Sigmoid colon (tissue), 7 donors: Measurements from ENCODE around the gene VSTM2L. TPM values are rescaled to one million over a fixed set of nuclear protein-coding genes. Genes with fewer than 3 reads are reported as not detected.

Source experiments
- DNase-seq: peaks from one replicate; pipeline ENCODE4 v3.0.0-alpha.2; 2019
- H3K27ac ChIP-seq, 4 donors: fragments of 200-600 bp; sonication (generic); one replicate each; pipeline ENCODE4 v1.5.1; 2016 to 2019; ENCODE audit warnings: mild to moderate bottlenecking in 1 of 4
- H3K27me3 ChIP-seq, 3 donors: fragments of 200-600 bp; sonication (generic); one replicate each; pipeline ENCODE4 v1.5.1; 2019; ENCODE audit warnings: mild to moderate bottlenecking in 1 of 3
- H3K36me3 ChIP-seq, 4 donors: fragments of 200-600 bp; sonication (generic); one replicate each; pipeline ENCODE4 v1.5.1; 2016 to 2019
- H3K4me1 ChIP-seq, 4 donors: fragments of 200-600 bp; sonication (generic); one replicate each; pipeline ENCODE4 v1.5.1; 2017 to 2019
- H3K4me3 ChIP-seq, 4 donors: fragments of 200-600 bp; sonication (generic); one replicate each; pipeline ENCODE4 v1.5.1; 2017 to 2019; ENCODE audit warnings: mild to moderate bottlenecking in 2 of 4, moderate library complexity in 1 of 4
- H3K9me3 ChIP-seq, 4 donors: fragments of 200-600 bp in 3 of 4; sonication (generic) in 3 of 4; one replicate each; pipeline versions ENCODE4 v1.5.1 to v1.6.1; 2013 to 2019
- CTCF ChIP-seq, 4 experiments: fragments of 450-650 bp in 3 of 4; fragments of 200-600 bp in 1 of 4; IDR thresholded peaks; one replicate each; pipeline ENCODE4 v1.5.1; 2016 to 2019; ENCODE audit warnings: antibody characterized with exemption in 4 of 4, mild to moderate bottlenecking in 3 of 4, moderate library complexity in 2 of 4
- EP300 ChIP-seq, 4 donors: sonication (generic); formaldehyde crosslinking; IDR thresholded peaks; one replicate each; pipeline ENCODE4 v1.6.1; 2017; ENCODE audit warnings: antibody characterized with exemption in 4 of 4
- POLR2A ChIP-seq, 2 donors: fragments of 450-650 bp; IDR thresholded peaks; one replicate each; pipeline ENCODE4 v1.6.1; 2016; ENCODE audit warnings: antibody characterized with exemption in 2 of 2, mild to moderate bottlenecking in 2 of 2, moderate library complexity in 2 of 2
- POLR2AphosphoS5 ChIP-seq, 4 donors: sonication (generic); formaldehyde crosslinking; IDR thresholded peaks; one replicate each; pipeline ENCODE4 v1.6.1; 2017; ENCODE audit warnings: antibody characterized with exemption in 4 of 4
- whole genome bisulfite sequencing, 2 donors: extraction: QIAGEN DNeasy Blood & Tissue Kit; methylation state at CpG; one replicate each; pipeline ENCODE4 v1.1.7; 2013; 5-methylcytosine and 5-hydroxymethylcytosine counted together
- intact Hi-C: fragments of 100-400 bp; cut with DNase I; formaldehyde crosslinking; loops from one replicate; pipeline ENCODE4 v1.15.1; 2023
- polyA plus RNA-seq, 3 donors: library from polyadenylated mRNA; stranded (reverse); fragments of 200-250 nt; gene quantifications; one replicate each; pipeline ENCODE4 v1.2.3, GENCODE V29; 2013
- total RNA-seq, 4 donors: library from RNA; depleted of rRNA; stranded (reverse); fragments of >200 nt; gene quantifications; one replicate each; pipeline ENCODE4 v1.1.0, GENCODE V29; 2016
- donor health status: healthy with polysubstance abuse.
- donor health status: Bipolar disorder and iron deficiency.
- donor health status: healthy.

The VSTM2L gene
- total and polyA plus RNA-seq, 7 donors = 1.5 to 3.4 (median 2.5) TPM; not detected in 2

GRCh38 chr20:37940858-37941257, 37.9 kb downstream of the VSTM2L start:
- intact Hi-C loops = no loop called here
- Histone ChIP-seq H3K4me3 (no peak overlapping the region), H3K4me1 (no peaks in the 10 kb centered on the region), H3K27ac (no peak overlapping the region), H3K36me3 (no peaks in the 10 kb centered on the region), H3K27me3 (peaks cover 0 to 9% (median 0%) of the 10 kb centered on the region in 3 donors), H3K9me3 (no peaks in the 10 kb centered on the region)
- TF ChIP-seq POLR2AphosphoS5 (IDR thresholded peaks at IDR 0.05) (no peak), EP300 (IDR thresholded peaks at IDR 0.05) (no peak), CTCF (IDR thresholded peaks at IDR 0.05) (no peak), POLR2A (IDR thresholded peaks at IDR 0.05) (no peak)
- no peak for DNase-seq
- WGBS, 2 donors = 71 to 83% methylated on average over 6 of the region's 6 CpGs

GRCh38 chr20:37941332-37941731, 38.4 kb downstream of the VSTM2L start:
- DNase-seq = no peak
- H3K36me3 ChIP-seq = no peaks in the 10 kb centered on the region
- intact Hi-C loops = no loop called here
- H3K27me3 ChIP-seq = peaks cover 0 to 11% (median 0%) of the 10 kb centered on the region in 3 donors
- H3K4me1 ChIP-seq = no peaks in the 10 kb centered on the region
- H3K27ac ChIP-seq = no peak overlapping the region
- H3K4me3 ChIP-seq = no peak overlapping the region
- TF ChIP-seq CTCF (IDR thresholded peaks at IDR 0.05) (no peak), POLR2A (IDR thresholded peaks at IDR 0.05) (no peak), EP300 (IDR thresholded peaks at IDR 0.05) (no peak), POLR2AphosphoS5 (IDR thresholded peaks at IDR 0.05) (no peak)
- WGBS, 2 donors = 72 to 74% methylated on average over 8 of the region's 8 CpGs
- H3K9me3 ChIP-seq = no peaks in the 10 kb centered on the region

- no peak overlapping the region for H3K27ac ChIP-seq
- no peak for DNase-seq
- intact Hi-C loops = no loop called here
- no peaks in the 10 kb centered on the region for H3K36me3 ChIP-seq
- TF ChIP-seq POLR2A (IDR thresholded peaks at IDR 0.05) (no peak), CTCF (IDR thresholded peaks at IDR 0.05) (no peak), POLR2AphosphoS5 (IDR thresholded peaks at IDR 0.05) (no peak), EP300 (IDR thresholded peaks at IDR 0.05) (no peak)
- H3K27me3 ChIP-seq = peaks cover 0 to 11% (median 0%) of the 10 kb centered on the region in 3 donors
- 94 to 96% methylated on average over 6 of the region's 6 CpGs for WGBS, 2 donors
- H3K9me3 ChIP-seq = no peaks in the 10 kb centered on the region
- H3K4me3 ChIP-seq = no peak overlapping the region
- no peaks in the 10 kb centered on the region for H3K4me1 ChIP-seq
Observed at GRCh38 chr20:37941992-37942391, 39.1 kb downstream of the VSTM2L start.

GRCh38 chr20:37943033-37943432, 40.1 kb downstream of the VSTM2L start:
- H3K9me3 ChIP-seq = no peaks in the 10 kb centered on the region
- peaks cover 0 to 11% (median 0%) of the 10 kb centered on the region in 3 donors for H3K27me3 ChIP-seq
- H3K36me3 ChIP-seq = no peaks in the 10 kb centered on the region
- TF ChIP-seq POLR2AphosphoS5 (IDR thresholded peaks at IDR 0.05) (no peak), POLR2A (IDR thresholded peaks at IDR 0.05) (no peak), CTCF (IDR thresholded peaks at IDR 0.05) (no peak), EP300 (IDR thresholded peaks at IDR 0.05) (no peak)
- DNase-seq = no peak
- no peak overlapping the region for H3K27ac ChIP-seq
- H3K4me3 ChIP-seq = no peak overlapping the region
- H3K4me1 ChIP-seq = no peaks in the 10 kb centered on the region
- intact Hi-C loops = no loop called here
- WGBS, 2 donors = 76 to 84% methylated on average over 12 of the region's 12 CpGs
